Nephron progenitor cell (in vitro differentiated cells): ENCODE results near the gene DYNC1LI1.
"Not testable (repeated sequence)": the region's sequence is repeated elsewhere in the genome, so short reads cannot be mapped to it uniquely, and the experiment has no call there.

ENCODE experiments used
- DNase-seq: peaks from one replicate; pipeline ENCODE4 v3.0.0; 2021
- H3K27ac Mint-ChIP-seq: 2 replicates; pipeline ENCODE4 v1.8.0; 2021; ENCODE audit warnings: mild to moderate bottlenecking, moderate library complexity, mixed read lengths
- H3K27me3 Mint-ChIP-seq: 2 replicates; pipeline ENCODE4 v1.8.0; 2021; ENCODE audit warnings: mild to moderate bottlenecking, low read depth, mixed read lengths; ENCODE audit not compliant: poor library complexity
- H3K36me3 Mint-ChIP-seq: 2 replicates; pipeline ENCODE4 v1.8.0; 2021; ENCODE audit warnings: low read depth, mixed read lengths
- H3K4me1 Mint-ChIP-seq: 2 replicates; pipeline ENCODE4 v1.8.0; 2021; ENCODE audit warnings: mixed read lengths
- H3K4me3 Mint-ChIP-seq: 2 replicates; pipeline ENCODE4 v1.8.0; 2021; ENCODE audit warnings: mild to moderate bottlenecking, moderate library complexity, mixed read lengths
- H3K9me3 Mint-ChIP-seq: 2 replicates; pipeline ENCODE4 v1.8.0; 2021; ENCODE audit warnings: mild to moderate bottlenecking, moderate library complexity, mixed read lengths
- TF ChIP-seq, protein P1 (sequence below): fragments of 200-600 bp; sonication (generic); IDR thresholded peaks from 2 replicates; pipeline ENCODE4 v1.5.0; 2021; ENCODE audit warnings: antibody characterized with exemption

Gene DYNC1LI1

DNA sequence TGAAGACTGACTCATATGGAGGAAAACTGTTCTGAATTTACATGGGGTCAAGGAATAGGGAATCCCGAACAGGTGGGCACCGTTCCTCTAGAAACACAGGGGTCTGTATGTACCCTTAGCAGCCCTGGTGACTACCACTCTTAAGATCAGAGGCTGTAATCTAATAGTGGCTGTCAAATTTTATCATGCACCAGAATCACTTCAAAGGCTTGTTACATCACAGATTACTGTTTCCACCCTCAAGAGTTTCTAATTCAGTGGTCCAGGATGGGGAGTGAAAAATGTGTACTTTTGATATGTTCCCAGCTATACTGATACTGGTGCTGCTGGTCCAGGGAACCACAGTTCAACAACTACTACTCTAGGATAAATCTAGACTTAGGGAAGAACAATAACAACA is 27.9 kb downstream of the DYNC1LI1 start:
- peaks cover 5% of the 10 kb centered on the region for H3K4me1 Mint-ChIP-seq
- TF ChIP-seq, protein P1, sequence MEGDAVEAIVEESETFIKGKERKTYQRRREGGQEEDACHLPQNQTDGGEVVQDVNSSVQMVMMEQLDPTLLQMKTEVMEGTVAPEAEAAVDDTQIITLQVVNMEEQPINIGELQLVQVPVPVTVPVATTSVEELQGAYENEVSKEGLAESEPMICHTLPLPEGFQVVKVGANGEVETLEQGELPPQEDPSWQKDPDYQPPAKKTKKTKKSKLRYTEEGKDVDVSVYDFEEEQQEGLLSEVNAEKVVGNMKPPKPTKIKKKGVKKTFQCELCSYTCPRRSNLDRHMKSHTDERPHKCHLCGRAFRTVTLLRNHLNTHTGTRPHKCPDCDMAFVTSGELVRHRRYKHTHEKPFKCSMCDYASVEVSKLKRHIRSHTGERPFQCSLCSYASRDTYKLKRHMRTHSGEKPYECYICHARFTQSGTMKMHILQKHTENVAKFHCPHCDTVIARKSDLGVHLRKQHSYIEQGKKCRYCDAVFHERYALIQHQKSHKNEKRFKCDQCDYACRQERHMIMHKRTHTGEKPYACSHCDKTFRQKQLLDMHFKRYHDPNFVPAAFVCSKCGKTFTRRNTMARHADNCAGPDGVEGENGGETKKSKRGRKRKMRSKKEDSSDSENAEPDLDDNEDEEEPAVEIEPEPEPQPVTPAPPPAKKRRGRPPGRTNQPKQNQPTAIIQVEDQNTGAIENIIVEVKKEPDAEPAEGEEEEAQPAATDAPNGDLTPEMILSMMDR: no peak
- peaks cover 4% of the 10 kb centered on the region for H3K27me3 Mint-ChIP-seq
- DNase-seq: no peak
- no peak overlapping the region for H3K4me3 Mint-ChIP-seq
- H3K36me3 Mint-ChIP-seq: peaks cover 64% of the 10 kb centered on the region
- H3K27ac Mint-ChIP-seq: no peak overlapping the region
- H3K9me3 Mint-ChIP-seq: peaks cover 3% of the 10 kb centered on the region

DNA sequence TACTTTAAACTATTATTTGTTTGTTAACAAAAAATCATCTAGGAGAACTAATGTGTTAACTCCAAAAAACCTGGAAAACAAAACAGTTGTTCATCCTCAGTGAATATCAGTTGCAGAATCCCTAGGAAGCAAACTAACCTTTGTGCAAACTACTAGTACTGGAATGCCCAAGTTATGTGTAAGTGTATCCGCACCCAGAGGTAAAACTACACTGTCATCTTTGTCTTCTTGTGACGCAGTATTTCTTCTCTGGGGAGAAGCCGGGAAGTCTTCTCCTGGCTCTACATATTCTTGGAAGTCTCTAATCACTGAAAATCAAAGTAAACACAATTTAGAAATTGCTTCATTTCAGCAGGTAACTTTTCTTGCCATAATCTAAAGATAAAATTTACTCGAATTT is 29.8 kb downstream of the DYNC1LI1 start:
- Mint-ChIP-seq H3K36me3 (peaks cover 63% of the 10 kb centered on the region), H3K27ac (no peak overlapping the region), H3K27me3 (peaks cover 4% of the 10 kb centered on the region), H3K4me3 (no peak overlapping the region), H3K4me1 (no peaks in the 10 kb centered on the region), H3K9me3 (no peaks in the 10 kb centered on the region)
- TF ChIP-seq, protein P1: no peak
- DNase-seq: no peak

DNA sequence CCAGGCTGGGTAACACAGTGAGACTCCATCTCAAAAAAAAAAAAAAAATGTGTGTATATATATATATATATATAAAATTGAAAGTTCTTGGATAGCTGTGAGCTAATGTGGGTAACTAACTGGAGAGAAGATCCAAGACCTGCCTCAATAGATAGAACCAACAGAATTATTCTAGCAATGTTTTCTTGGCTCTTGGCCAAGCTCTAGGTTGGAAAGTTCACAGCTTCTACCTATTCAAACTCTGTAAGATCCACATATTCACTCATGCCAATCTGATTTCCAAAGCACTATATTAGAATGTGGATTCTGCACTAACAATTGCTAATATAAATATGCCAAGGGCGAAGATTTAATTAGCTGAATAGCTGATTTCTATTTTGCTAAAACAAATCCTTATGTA is 38.2 kb downstream of the DYNC1LI1 start:
- Mint-ChIP-seq H3K27me3 (no peaks in the 10 kb centered on the region), H3K4me1 (no peaks in the 10 kb centered on the region), H3K36me3 (peaks cover 77% of the 10 kb centered on the region), H3K27ac (no peak overlapping the region), H3K4me3 (no peak overlapping the region), H3K9me3 (no peaks in the 10 kb centered on the region)
- TF ChIP-seq, protein P1: no peak
- DNase-seq: no peak

DNA sequence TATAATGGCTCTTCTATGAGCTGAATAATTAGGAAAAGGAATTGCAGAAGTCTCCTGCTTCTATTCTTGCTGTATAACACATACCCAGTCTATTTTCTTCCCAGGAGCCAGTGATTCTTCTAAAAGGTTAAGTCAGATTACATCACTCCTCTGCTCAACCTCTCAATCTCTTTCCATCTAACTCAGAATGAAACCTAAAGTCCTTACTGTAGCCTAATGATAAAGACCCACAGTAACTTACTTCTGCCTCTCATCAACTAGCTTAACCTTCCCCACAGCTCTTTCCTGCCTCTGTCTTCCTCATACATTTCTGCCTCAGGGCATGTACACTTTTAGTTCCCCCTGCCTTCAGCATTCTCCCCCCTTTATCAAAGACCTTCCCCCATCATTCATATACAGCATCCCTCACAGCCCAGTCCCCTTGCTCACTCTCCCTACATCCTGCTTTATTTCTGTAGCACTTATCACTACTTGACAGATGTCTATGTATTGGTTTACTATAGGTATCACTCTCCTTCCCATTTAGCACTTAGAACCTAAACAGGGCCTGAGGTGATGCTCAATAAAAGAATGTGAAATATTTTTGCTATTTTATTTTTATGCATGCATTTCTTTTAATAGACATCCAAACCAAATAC is 39.5 kb downstream of the DYNC1LI1 start:
- TF ChIP-seq, protein P1: no peak
- no peaks in the 10 kb centered on the region for H3K9me3 Mint-ChIP-seq
- H3K27ac Mint-ChIP-seq: peak overlapping the region; percentile 3
- no peak for DNase-seq
- H3K4me1 Mint-ChIP-seq: no peaks in the 10 kb centered on the region
- peaks cover 79% of the 10 kb centered on the region for H3K36me3 Mint-ChIP-seq
- no peak overlapping the region for H3K4me3 Mint-ChIP-seq
- no peaks in the 10 kb centered on the region for H3K27me3 Mint-ChIP-seq

DNA sequence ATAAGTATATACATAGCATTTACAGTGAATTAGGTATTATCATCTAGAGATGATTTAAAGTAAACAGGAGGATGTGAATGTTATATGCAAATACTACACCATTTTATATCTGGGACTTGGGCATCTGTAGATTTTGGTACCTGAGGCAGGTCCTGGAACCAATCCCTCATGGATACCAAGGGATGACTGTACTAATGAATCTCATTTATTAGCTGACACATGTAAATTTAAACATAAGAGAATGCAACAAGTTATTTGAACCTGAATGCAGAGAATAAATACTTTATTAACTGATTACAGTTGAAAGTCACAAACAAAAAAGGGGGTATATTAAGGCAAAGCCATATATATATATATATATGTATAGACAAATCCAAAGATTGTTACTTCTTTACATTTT is 44.9 kb downstream of the DYNC1LI1 start:
- Mint-ChIP-seq H3K4me3 (no peak overlapping the region), H3K4me1 (no peaks in the 10 kb centered on the region), H3K27ac (no peak overlapping the region), H3K9me3 (peaks cover 6% of the 10 kb centered on the region), H3K27me3 (peaks cover 7% of the 10 kb centered on the region), H3K36me3 (peaks cover 86% of the 10 kb centered on the region)
- TF ChIP-seq, protein P1: no peak
- DNase-seq: no peak

DNA sequence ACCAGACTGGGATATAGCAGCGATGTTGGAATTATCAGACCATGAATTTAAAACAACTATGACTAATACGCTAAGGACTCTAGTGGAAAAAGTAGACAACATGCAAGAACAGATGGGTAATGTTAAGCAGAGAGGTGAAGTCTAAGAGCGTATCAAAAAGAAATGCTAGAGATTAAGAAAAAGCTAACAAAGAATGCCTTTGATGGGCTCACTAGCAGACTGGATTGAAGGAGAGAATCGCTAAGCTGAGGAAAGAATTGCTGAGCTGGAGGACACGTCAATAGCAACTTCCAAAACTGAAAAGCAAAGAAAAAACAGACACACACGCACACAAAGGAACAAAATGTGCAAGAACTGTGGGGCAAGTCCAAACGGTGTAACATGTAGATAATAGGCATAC is 48.0 kb downstream of the DYNC1LI1 start:
- no peak overlapping the region for H3K27ac Mint-ChIP-seq

DNA sequence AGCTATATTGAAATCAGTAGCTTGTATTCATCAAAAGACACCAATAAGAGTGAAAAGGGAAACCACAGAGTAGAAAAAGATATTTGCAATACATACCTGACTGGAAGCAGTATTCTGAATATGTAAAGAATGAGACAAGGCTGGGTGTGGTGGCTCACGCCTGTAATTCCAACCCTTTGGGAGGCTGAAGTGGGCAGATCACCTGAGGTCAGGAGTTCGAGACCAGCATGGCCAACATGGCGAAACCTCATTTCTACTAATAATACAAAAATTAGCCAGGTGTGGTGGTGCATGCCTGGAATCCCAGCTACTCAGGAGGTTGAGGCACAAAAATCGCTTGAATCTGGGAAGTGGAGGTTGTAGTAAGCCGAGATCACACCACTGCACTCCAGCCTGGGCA is 51.7 kb downstream of the DYNC1LI1 start:
- not testable (repeated sequence) for H3K9me3 Mint-ChIP-seq, H3K4me3 Mint-ChIP-seq, H3K27me3 Mint-ChIP-seq, H3K4me1 Mint-ChIP-seq, DNase-seq, H3K27ac Mint-ChIP-seq
- H3K36me3 Mint-ChIP-seq: peaks cover 47% of the 10 kb centered on the region

More for the DNA sequence above, 48.0 kb downstream of the DYNC1LI1 start:
- Mint-ChIP-seq H3K27me3 (peaks cover 7% of the 10 kb centered on the region), H3K36me3 (peaks cover 78% of the 10 kb centered on the region), H3K4me1 (no peaks in the 10 kb centered on the region), H3K9me3 (peaks cover 6% of the 10 kb centered on the region), H3K4me3 (no peak overlapping the region)
- no peak for DNase-seq
- TF ChIP-seq, protein P1: no peak

DNA sequence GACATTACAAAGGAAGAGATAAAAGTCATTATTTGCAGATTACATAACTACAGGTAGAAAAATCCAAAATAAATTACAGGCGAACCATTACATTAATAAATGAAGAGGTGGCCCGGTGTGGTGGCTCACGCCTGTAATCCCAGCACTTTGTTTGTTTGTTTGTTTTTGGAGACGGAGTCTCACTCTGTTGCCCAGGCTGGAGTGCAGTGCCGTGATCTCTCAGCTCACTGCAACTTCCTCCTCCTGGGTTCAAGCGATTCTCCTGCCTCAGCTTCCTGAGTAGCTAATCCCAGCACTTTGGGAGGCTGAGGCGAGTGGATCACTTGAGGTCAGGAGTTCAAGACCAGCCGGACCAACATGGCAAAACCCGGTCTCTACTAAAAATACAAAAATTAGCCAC is 53.9 kb downstream of the DYNC1LI1 start:
- H3K4me1 Mint-ChIP-seq, DNase-seq: not testable (repeated sequence)

More for the DNA sequence above, 53.9 kb downstream of the DYNC1LI1 start:
- H3K4me3 Mint-ChIP-seq, H3K27me3 Mint-ChIP-seq, H3K9me3 Mint-ChIP-seq: not testable (repeated sequence)
- H3K27ac Mint-ChIP-seq: peak overlapping the region; percentile 48
- H3K36me3 Mint-ChIP-seq: peaks cover 27% of the 10 kb centered on the region
